NCI-H128 (cell line): Measurements from ENCODE around the gene GRIK4.
"Not testable (repeated sequence)": the region's sequence is repeated elsewhere in the genome, so short reads cannot be mapped to it uniquely, and the experiment has no call there.

ENCODE experiments used
- DNase-seq: peaks from one replicate; lab custom pipeline; 2025; ENCODE audit not compliant: unreplicated experiment; lab: John Stamatoyannopoulos, UW

Gene GRIK4

GRCh38 chr11:120568572-120569307 is 57.2 kb downstream of the GRIK4 start:
- no peak for DNase-seq

GRCh38 chr11:120569861-120570260 is 58.3 kb downstream of the GRIK4 start:
- no peak for DNase-seq

- no peak for DNase-seq
Measured at GRCh38 chr11:120571476-120571875, 59.9 kb downstream of the GRIK4 start.

- DNase-seq = no peak
Measured at GRCh38 chr11:120573756-120574354, 62.3 kb downstream of the GRIK4 start.

GRCh38 chr11:120574876-120575275 is 63.3 kb downstream of the GRIK4 start:
- DNase-seq = no peak

GRCh38 chr11:120575461-120575860 is 63.9 kb downstream of the GRIK4 start:
- no peak for DNase-seq

- DNase-seq = no peak
Measured at GRCh38 chr11:120576606-120577005, 65.1 kb downstream of the GRIK4 start.

- no peak for DNase-seq
Measured at GRCh38 chr11:120577041-120577440, 65.5 kb downstream of the GRIK4 start.

GRCh38 chr11:120577624-120578363 is 66.2 kb downstream of the GRIK4 start:
- no peak for DNase-seq

- no peak for DNase-seq
Measured at GRCh38 chr11:120578596-120579154, 67.1 kb downstream of the GRIK4 start.

- no peak for DNase-seq
Measured at GRCh38 chr11:120579611-120580031, 68.1 kb downstream of the GRIK4 start.

- DNase-seq = no peak
Measured at GRCh38 chr11:120581313-120581712, 69.8 kb downstream of the GRIK4 start.

- not testable (repeated sequence) for DNase-seq
Measured at GRCh38 chr11:120582535-120582934, 71.0 kb downstream of the GRIK4 start.

- DNase-seq = no peak
Measured at GRCh38 chr11:120586072-120586471, 74.5 kb downstream of the GRIK4 start.

GRCh38 chr11:120586728-120587127 is 75.2 kb downstream of the GRIK4 start:
- DNase-seq = no peak

- no peak for DNase-seq
Measured at GRCh38 chr11:120587299-120587698, 75.8 kb downstream of the GRIK4 start.

GRCh38 chr11:120589376-120589775 is 77.8 kb downstream of the GRIK4 start:
- no peak for DNase-seq

- no peak for DNase-seq
Measured at GRCh38 chr11:120590472-120590871, 78.9 kb downstream of the GRIK4 start.

- DNase-seq = no peak
Measured at GRCh38 chr11:120594746-120595145, 83.2 kb downstream of the GRIK4 start.

GRCh38 chr11:120595557-120595956 is 84.0 kb downstream of the GRIK4 start:
- no peak for DNase-seq
